Heart right ventricle (tissue), 16 donors: ENCODE data around the gene POLD2. TPM values are rescaled to one million over a fixed set of nuclear protein-coding genes. Genes with fewer than 3 reads are reported as not detected.

Source experiments
- ATAC-seq, 8 donors: fragments of 200-7000 bp; cut with Tn5 transposase; one replicate each; pipeline ENCODE4 v1.9.1; 2020; ENCODE audit warnings: mild to moderate bottlenecking in 8 of 8, moderate library complexity in 8 of 8, moderate number of reproducible peaks in 1 of 8
- DNase-seq, 2 donors: peaks; one replicate each; pipeline ENCODE4 v3.0.0-alpha.2; 2020
- H3K27ac ChIP-seq, 10 donors: fragments of 200-600 bp; sonication (generic) in 2 of 10; one replicate each; pipeline versions ENCODE4 v1.5.0 to v1.8.0; 2020 to 2022; ENCODE audit warnings: mild to moderate bottlenecking in 3 of 10
- H3K27me3 ChIP-seq, 7 donors: fragments of 200-600 bp; one replicate each; pipeline ENCODE4 v1.8.0; 2021 to 2022; ENCODE audit warnings: mild to moderate bottlenecking in 2 of 7
- H3K36me3 ChIP-seq, 9 donors: fragments of 200-600 bp; sonication (generic) in 1 of 9; one replicate each; pipeline versions ENCODE4 v1.5.0 to v1.8.0; 2020 to 2022; ENCODE audit warnings: mild to moderate bottlenecking in 2 of 9
- H3K4me1 ChIP-seq, 9 donors: fragments of 200-600 bp; sonication (generic) in 1 of 9; one replicate each; pipeline versions ENCODE4 v1.5.0 to v1.8.0; 2020 to 2022; ENCODE audit warnings: mild to moderate bottlenecking in 4 of 9
- H3K4me3 ChIP-seq, 10 donors: fragments of 200-600 bp; sonication (generic) in 2 of 10; one replicate each; pipeline versions ENCODE4 v1.5.0 to v1.8.0; 2020 to 2022; ENCODE audit warnings: mild to moderate bottlenecking in 7 of 10, moderate library complexity in 2 of 10
- H3K9me3 ChIP-seq, 11 donors: fragments of 200-600 bp in 10 of 11; sonication (generic) in 2 of 11; one replicate each; pipeline versions ENCODE4 v1.5.0 to v1.8.0; 2013 to 2022; ENCODE audit warnings: mild to moderate bottlenecking in 2 of 11, control low read depth in 1 of 11, moderate library complexity in 1 of 11
- WGBS, 2 donors: extraction: QIAGEN DNeasy Blood & Tissue Kit; methylation state at CpG; one replicate each; pipeline ENCODE4 v1.1.7; 2013; ENCODE audit warnings: inconsistent platforms in 1 of 2; 5-methylcytosine and 5-hydroxymethylcytosine counted together
- intact Hi-C, 10 donors: fragments of 100-400 bp; cut with DNase I; formaldehyde crosslinking; loops; one replicate each; pipeline versions ENCODE4 v1.11.1 to v1.14.2; 2022
- polyA plus RNA-seq, 2 donors: library from polyadenylated mRNA; stranded (reverse); fragments of 200-250 nt; gene quantifications; one replicate each; pipeline ENCODE4 v1.2.3, GENCODE V29; 2013
- total RNA-seq, 10 donors: library from RNA; stranded (reverse); fragmentation: NEBNext Ultra II Directional in 3 of 10; extraction: Animal tissue kit (Norgen Biotek cat#: 25700) in 3 of 10; gene quantifications; one replicate each; pipeline versions ENCODE4 v1.2.1 to v1.2.4, GENCODE V29; 2021 to 2023
- TF ChIP-seq, protein P1 (sequence below), 9 donors: fragments of 200-600 bp; sonication (generic) in 2 of 9; IDR thresholded peaks; one replicate each; pipeline versions ENCODE4 v1.5.0 to v1.8.0; 2021 to 2022; ENCODE audit warnings: antibody characterized with exemption in 9 of 9, mild to moderate bottlenecking in 5 of 9, moderate library complexity in 1 of 9
- donor health status: Arrhythmogenic right ventricular cardiomyopathy.
- donor health status: ischemic (EF 13 %, LVEDD 7.1; RV severe dilation, severe dysfunction).
- donor health status: healthy with polysubstance abuse.
- donor health status: DM: no; HTN: yes; CAD: no.
- donor health status: DM: no; HTN: no; CAD: no.
- donor health status: ischemic (EF 25% LVEDD 6.9; RV normal size, moderate dysfunction).
- donor health status: ischemic (EF 25% LVEDD 5.7; RV mildly dilated, moderate dysfunction).
- donor health status: healthy.
- donor health status: DM: yes; HTN: yes; CAD: no.
- donor health status: Ischemic cardiomyopathy.
- donor health status: ischemic (EF 35%, LVEDD 5.7; RV mildly dilated, moderate dysfunction).
- donor health status: nonischemic (EF 11% LVEDD 7.7; RV severe dilation, severe dysfunction).
- donor health status: DM: yes; HTN: yes; CAD: no.
- donor health status: PGD.
- donor health status: ischemic (EF 29% LVEDD 5.4; RV normal size, mild dysfunction).
- donor health status: nonischemic (EF 23%, LVEDD 6.1; RV moderate dilation, normal function).

Gene POLD2
- total and polyA plus RNA-seq, 12 donors: 64.4 to 150 (median 78.8) TPM

- H3K4me3 ChIP-seq: no peak overlapping the region
- no peaks in the 10 kb centered on the region for H3K27me3 ChIP-seq
- H3K9me3 ChIP-seq: no peaks in the 10 kb centered on the region
- H3K4me1 ChIP-seq: peaks cover 0 to 30% (median 5%) of the 10 kb centered on the region in 9 donors
- WGBS, 2 donors: 74 to 80% methylated on average over 2 of the region's 2 CpGs
- TF ChIP-seq, protein P1, sequence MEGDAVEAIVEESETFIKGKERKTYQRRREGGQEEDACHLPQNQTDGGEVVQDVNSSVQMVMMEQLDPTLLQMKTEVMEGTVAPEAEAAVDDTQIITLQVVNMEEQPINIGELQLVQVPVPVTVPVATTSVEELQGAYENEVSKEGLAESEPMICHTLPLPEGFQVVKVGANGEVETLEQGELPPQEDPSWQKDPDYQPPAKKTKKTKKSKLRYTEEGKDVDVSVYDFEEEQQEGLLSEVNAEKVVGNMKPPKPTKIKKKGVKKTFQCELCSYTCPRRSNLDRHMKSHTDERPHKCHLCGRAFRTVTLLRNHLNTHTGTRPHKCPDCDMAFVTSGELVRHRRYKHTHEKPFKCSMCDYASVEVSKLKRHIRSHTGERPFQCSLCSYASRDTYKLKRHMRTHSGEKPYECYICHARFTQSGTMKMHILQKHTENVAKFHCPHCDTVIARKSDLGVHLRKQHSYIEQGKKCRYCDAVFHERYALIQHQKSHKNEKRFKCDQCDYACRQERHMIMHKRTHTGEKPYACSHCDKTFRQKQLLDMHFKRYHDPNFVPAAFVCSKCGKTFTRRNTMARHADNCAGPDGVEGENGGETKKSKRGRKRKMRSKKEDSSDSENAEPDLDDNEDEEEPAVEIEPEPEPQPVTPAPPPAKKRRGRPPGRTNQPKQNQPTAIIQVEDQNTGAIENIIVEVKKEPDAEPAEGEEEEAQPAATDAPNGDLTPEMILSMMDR (IDR thresholded peaks at IDR 0.05): no peak
- intact Hi-C loops: no loop called here
- ATAC-seq (no peak), DNase-seq (no peak)
- no peaks in the 10 kb centered on the region for H3K36me3 ChIP-seq
- H3K27ac ChIP-seq: peak overlapping the region in 4 of 10 donors; percentile 9 to 64 (median 38)
Measured at GRCh38 chr7:44094365-44094764, 29.0 kb downstream of the POLD2 start.

GRCh38 chr7:44093102-44093641, 30.2 kb downstream of the POLD2 start:
- no peak for DNase-seq
- H3K4me1 ChIP-seq: peaks cover 0 to 33% (median 10%) of the 10 kb centered on the region in 9 donors
- H3K36me3 ChIP-seq: no peaks in the 10 kb centered on the region
- peak overlapping the region in 1 of 10 donors; percentile 21 for H3K27ac ChIP-seq
- no peaks in the 10 kb centered on the region for H3K9me3 ChIP-seq
- H3K4me3 ChIP-seq: no peak overlapping the region
- no peak for ATAC-seq
- intact Hi-C loops: no loop called here
- no peaks in the 10 kb centered on the region for H3K27me3 ChIP-seq
- WGBS, 2 donors: 84 to 85% methylated on average over 6 of the region's 6 CpGs
- TF ChIP-seq, protein P1 (IDR thresholded peaks at IDR 0.05): no peak

DNA sequence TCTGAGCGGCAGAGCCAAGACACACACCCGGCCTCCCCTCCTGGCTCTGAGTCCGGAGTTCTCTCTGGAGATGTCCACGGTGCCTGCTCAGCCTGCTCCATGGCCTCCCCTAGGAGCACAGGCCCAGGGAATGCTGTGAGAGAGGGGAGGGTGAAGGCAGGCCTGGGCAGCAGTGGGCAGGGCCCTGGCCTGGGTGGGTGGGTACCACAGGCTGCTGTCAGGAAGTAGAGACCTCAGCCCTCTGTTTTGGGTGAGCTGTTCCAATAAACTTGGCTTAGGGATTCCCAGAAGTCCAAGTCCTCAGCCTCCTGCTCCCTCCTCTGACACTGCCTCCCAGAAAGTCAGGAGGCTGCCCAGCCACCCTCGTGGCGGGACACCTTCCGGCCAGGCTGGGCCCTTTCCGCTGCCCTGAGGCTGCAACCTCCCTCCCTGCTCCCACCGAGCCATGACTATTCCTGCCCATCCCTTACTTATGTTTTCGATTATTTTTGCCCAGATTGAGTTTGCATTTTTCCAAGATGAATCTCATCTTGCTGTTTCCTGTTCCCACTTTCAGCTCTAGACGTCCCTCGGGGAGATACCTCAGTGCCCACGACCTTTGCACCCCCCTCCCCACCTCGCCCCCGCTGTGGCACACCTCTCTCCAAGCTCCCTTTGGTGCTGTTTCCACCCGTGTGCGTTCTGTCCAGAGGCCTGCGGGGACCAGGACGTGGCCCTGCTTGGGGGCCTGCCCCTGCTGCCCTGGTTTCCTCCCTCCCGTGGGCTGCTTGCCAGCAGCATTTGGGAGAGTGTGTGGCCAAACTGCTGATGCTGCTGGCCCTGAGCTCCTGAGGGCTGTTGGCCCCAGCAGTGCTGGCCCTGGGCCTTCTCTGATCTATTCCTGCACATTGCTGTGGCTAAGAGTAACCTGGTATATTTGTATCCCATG, 35.2 kb downstream of the POLD2 start:
- intact Hi-C loops: loop anchor here in 1 of 10 donors (5.0 kb wide), 1 partner anchor 34 kb away; the partner anchor contains the start of gene POLD2
- Histone ChIP-seq H3K4me3 (no peak overlapping the region), H3K27me3 (no peaks in the 10 kb centered on the region), H3K27ac (peak overlapping the region; percentile 67 to 88 (median 80)), H3K4me1 (peaks cover 0 to 31% (median 20%) of the 10 kb centered on the region in 9 donors), H3K9me3 (no peaks in the 10 kb centered on the region), H3K36me3 (no peaks in the 10 kb centered on the region)
- WGBS, 2 donors: 46 to 58% methylated on average over 20 of the region's 20 CpGs
- ATAC-seq (peak; percentile 43 to 82 (median 72)), DNase-seq (peak; percentile 58 to 78)
- TF ChIP-seq, protein P1 (IDR thresholded peaks at IDR 0.05): no peak

- no peaks in the 10 kb centered on the region for H3K36me3 ChIP-seq
- 98 to 100% methylated on average over 3 of the region's 3 CpGs for WGBS, 2 donors
- no peak overlapping the region for H3K4me3 ChIP-seq
- H3K4me1 ChIP-seq: peaks cover under 1 to 38% (median 25%) of the 10 kb centered on the region in 9 donors
- intact Hi-C loops: loop anchor here in 1 of 10 donors (5.0 kb wide), 1 partner anchor 36 kb away; the partner anchor contains the start of gene POLD2
- H3K27me3 ChIP-seq: no peaks in the 10 kb centered on the region
- H3K9me3 ChIP-seq: no peaks in the 10 kb centered on the region
- no peak for DNase-seq
- ATAC-seq: no peak
- TF ChIP-seq, protein P1 (IDR thresholded peaks at IDR 0.05): no peak
- H3K27ac ChIP-seq: peak overlapping the region in 6 of 10 donors; percentile 74 to 88 (median 82)
Measured at GRCh38 chr7:44086627-44087026, 36.7 kb downstream of the POLD2 start.
